ENCODE results near the gene LRRK1.

The LRRK1 gene

DNA sequence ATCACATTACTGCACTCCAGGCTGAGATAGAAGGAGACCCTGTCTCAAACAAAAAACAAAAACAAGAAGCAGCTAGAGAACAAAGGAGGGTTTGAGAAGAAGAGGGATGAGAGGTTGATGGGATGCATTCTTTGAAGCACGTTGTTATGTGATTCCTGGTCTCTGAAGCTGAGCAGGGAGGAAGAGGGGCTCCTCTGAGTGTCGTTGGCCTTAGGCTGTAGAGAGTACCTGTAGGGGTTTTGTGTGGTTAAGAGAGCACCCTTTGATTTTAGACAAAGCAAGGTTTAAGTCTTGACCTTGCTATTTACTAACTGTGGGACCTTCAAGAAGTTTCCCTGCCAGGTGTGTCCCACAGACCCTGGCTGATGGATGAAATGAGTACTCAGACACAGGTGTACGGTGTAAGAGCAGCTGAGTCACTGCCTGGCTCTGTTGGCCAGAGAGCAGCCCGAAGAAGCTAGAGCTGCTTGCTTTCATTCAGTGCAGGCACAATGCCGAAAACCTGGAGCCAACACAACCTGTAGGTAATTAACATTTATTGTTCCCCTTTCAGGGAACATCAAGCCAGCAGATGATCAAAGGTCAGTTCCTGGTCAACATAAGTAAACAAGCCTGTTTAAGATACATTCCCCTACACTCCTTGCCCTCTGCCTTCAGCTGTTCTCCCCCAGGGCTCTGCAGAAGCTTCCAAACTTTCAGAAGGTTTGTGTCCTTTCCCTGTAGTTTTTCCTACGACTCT is 67.2 kb downstream of the LRRK1 start:
- DNase-seq: no peak

DNA sequence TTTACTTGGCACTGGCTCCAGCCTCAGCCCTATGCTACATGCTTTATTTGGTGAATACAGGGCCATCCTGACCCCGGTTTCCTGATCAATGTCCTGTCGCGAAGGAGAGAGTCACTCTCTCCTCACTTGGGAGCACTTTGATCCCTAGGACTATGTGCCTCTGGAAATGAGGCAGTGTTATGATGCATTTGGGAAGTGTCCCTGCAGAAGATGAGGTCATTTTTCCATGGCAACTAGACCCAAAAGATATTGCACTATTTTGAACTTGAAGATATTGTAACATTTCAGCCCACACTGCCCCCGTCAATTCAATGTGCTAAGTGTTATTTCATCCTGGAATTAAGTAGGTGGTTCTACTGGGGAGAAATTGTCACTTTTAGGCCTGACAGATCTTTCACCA is 68.0 kb downstream of the LRRK1 start:
- DNase-seq: no peak

DNA sequence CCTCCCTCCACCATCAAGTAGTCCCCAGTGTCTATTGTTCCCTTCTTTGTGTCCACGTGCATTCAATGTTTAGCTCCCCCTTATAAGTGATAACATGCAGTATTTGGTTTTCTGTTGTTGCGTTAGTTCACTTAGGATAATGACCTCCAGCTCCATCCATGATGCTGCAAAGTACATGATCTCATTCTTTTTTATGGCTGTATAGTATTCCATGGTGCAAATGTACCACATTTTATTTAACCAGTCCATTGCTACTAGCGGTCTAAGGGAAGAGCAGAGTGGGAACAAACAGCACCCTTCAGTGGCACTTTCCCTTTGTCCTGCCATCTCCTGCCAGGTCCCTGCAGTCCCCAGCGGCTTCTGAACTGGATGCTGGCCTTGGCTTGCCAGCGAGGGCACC is 69.1 kb downstream of the LRRK1 start:
- DNase-seq: no peak

DNA sequence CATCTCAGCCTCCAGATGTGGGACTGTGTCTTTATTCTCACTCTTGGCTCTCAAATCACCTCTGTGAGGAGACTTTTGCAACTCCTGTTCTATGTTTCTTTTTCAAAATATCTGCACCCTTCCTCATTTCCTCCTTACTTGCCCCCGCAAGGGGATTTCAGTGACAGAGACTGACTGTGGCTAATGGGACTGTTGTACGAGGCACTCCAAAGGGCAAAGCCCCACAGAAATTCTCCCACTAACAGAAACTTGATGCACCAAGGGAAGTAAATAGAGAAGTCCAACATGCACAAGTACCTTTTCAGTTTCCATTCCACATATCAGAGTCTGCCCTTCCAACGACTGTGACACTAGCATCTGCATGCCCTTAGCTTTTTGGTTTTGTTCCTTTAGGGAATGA is 69.7 kb downstream of the LRRK1 start:
- no peak for DNase-seq

DNA sequence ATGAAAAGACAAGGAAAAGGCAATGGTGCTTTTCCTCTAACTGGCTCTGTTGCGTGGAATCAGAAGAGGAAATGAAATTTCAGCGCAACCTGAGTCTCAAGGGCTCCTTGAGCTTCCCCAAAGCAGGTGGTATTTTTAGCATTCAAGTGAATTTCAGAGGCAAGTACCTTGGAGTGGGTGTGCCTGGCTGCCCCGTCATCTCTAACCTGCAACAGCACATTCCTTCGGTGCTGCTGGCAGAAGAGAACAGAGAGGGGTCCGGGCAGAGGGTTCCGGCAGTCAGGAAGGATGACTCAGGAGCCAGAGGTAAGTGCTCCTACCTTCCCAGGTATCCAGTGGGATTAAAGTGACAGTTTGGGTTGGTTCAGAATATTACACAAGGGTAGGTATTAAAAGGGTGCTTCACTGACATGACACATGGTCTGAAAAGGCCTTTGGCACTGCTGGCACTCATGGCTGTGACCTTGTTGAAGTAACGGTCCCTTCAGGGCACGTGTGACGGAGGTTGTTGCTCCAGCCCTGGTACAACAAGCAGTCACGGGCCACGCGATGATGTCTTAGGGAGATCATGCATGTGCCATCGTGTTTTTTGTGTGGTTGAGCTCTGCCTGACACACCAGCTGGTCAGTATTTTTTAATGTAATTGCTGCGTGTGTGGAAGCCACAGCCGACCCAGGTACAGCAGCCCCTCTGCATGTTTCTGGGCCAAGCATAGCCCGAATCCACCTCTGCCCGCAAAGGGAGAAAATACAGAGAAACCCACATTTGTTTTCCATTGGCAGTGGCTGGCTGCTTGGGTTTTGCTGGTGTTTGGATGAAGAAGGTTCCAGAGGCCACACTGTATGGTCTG is 75.7 kb downstream of the LRRK1 start:
- no peak for DNase-seq

DNA sequence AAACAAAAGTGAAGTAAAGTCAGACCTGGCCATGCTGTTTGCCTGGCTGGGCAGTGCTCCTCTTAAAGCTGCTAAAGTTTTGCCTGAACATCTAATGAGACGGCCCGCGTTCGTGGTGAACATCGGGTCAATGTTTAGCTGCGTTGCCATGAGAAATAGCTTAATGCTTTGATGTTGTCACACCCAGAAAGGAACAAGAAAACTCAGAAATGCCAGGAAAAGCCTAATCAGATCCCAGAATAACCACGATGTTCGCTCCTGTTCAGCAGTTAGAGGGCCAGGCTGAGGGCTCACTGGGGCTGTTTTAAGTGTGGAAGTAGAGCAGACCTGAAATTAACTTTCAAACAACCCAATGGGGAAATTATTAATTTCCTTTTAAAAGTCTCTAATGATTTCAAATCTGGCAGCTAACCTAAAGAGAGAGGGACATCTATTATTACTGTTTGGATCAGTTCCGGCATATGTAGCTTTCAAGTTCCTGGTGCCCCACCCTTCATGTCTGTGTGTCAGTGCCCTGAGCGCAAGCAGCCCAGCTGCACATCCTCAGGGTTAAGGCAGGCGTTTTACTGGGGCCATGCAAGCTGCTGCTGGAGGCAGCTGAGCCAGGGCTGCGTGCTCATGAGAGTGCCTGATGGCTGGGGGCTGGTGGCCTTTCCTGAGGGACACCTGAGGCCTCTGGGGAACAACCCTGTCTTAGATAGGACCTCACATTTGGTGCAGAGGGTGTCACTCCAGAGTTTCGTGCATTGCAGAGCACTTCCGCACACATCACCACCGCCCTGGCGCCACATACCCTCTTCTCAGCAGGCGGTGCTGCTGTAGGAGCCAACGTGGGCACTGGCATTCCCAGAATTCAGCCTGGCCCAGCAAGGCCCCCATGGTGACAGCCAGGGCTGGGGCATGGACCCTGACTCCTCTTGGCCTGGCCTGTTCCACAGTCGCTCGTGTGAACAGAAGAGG is 76.6 kb downstream of the LRRK1 start:
- DNase-seq: no peak

DNA sequence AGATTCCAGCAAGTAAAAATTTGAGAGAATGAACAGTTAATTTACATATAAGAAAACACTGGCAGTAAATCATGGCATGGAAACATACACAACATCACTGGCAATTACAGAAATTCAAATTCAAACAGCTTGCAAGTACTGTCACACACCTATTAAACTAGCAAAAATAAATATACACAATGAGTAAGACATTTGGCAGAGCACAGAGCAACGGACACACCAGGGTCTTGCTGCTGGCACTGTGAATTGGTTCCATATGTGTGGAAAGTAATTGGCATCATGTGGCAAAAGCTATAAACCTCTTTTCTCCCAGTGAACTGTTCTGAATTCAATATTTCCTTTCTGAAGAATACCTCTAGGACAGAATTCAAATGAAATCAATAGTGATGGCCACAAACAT is 78.3 kb downstream of the LRRK1 start:
- no peak for DNase-seq

DNA sequence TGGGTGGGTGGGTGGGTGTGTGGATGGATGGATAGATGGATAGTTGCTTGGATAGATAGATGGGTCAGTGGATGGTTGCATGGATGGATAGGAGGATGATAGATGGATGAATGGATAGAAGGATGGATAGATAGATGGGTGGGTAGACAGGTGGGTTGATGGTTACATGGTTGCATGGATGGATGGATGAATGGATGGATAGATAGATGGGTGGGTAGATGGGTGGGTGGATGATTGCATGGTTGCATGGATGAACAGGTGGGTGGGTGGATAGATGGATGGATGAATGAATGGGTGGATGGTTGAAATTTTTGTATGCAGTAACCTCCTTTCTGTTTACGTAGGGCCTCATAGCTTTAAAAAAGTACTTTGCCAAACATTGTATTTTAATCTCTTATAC is 79.5 kb downstream of the LRRK1 start:
- DNase-seq: no peak

DNA sequence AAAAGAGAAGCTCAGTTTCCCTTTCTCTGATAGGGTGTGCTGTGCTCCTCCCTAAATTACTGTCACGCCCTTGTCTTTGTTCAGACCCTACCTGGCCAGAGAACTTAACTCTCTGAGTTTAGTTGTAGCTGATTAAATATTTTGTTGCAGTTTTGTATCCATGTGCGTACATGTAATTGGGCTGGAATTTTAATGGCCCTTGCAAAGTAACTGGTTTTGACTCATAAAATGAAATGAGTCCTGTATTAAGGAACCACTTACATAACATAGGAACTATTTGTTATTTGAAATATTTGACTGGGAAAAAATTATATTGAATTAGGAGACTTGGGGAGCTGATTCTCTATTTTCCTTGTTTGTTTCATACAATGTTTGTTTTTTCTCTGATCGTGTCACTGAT is 80.2 kb downstream of the LRRK1 start:
- DNase-seq: no peak

DNA sequence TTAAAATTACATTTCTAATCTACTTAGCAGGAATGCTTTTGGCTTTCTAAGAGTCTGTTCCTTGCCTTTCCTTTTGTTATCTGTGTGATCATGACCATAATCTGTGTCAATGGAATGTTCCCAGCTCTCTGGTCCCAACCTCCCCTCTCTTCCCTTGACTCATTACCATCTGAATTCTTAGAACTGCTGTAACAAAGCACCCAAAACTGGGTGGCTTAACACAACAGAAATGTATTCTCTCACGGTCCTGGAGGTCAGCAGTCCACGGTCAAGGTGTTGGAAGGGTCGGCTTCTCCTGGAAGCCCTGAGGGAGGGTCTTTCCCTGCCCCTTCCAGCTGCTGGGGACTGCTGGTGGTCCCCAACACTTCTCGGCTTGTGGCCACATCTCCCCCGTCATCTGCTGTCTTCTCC is 81.1 kb downstream of the LRRK1 start:
- no peak for DNase-seq

DNA sequence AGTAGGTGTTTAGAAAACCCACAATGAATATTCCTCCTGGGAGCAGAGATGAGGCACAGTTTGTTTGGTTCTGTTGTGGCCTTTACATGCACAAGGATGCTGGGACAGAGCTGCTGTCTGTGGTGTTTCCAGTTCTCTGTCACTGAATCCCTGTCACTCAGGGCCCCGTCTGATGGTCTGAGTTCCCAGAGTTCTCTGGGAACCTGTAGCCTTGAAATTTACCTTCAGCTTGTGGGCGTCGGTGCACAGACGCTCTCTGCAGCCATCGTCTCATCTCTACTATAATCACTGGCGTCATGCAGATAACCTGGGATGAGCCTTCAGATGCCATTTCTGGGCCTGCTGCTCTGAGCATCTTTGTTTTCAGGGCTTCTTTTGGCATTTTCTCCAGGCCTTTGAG is 81.9 kb downstream of the LRRK1 start:
- DNase-seq: no peak

DNA sequence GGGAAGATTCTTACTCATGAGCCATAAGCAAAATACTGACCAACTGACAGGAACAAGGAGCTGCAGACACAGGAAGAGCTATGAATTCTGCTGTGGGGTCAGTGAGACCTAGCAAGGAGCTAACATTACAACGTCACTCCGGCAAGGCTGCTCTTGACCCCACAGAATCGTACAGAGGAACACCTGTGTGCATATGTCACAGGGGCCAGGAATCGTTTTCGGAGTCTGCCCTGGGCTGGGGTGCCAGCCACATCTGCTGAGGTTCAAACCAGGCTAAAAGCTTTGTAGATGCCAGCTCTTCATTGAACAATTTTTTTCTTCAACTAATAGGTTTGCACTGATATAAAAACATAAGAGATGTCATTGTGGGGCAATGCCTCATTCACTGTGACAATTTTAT is 82.6 kb downstream of the LRRK1 start:
- DNase-seq: no peak

DNA sequence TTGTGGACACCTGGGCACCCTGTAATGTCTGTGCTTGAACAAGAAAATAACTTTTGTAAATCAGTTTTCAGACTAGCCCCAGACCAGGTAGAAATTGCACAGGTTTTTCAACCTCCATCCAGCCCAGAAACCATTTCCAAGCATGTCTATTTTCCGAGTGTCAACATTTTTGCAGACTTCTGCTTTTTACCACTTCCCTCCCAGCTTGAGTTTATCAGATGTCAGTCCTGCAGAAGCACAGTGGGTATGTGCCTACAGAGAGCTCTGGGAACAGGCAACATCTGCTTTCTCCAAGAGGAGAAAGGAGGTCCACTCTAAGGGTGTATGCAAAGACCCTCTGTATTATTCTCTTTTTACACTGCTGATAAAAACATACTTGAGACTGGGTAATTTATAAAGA is 83.9 kb downstream of the LRRK1 start:
- DNase-seq: no peak

DNA sequence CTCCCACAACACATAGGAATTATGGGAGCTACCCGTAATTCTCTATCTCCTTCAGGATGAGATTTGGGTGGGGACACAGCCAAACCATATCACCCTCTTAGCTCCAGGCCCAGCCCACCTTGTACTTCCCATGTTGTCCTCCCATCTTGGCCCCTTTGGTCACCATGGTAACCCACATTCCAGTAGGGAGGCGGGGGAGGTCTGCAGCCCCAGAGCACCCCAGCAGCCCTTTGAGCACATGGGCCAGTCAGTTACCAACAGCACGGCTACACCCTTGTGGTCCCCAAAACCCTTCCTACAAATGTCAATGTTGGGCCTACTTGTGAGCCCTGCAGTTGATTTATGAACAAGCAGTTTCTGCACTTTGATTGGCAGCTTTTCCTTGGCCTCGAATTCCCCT is 84.5 kb downstream of the LRRK1 start:
- no peak for DNase-seq

DNA sequence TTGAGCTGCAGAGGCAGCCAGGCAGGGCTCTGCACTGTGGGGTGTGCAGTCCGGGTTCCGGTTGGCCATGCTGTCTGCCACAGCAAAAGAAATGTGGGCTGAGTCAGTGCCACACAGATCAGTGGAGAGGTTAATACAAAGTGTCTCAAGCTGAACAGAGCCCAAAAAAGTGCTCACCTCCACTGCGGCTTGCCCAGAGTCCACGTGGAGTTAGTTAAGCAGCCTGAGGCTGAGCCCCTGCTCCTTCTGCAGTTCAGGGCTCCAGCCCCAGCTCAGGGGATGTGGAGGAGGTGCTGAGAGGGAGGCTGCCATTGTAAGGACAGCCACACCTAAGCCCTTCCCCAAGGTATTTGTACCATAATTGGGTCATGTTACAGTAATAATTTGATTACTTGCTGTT is 85.3 kb downstream of the LRRK1 start:
- no peak for DNase-seq

DNA sequence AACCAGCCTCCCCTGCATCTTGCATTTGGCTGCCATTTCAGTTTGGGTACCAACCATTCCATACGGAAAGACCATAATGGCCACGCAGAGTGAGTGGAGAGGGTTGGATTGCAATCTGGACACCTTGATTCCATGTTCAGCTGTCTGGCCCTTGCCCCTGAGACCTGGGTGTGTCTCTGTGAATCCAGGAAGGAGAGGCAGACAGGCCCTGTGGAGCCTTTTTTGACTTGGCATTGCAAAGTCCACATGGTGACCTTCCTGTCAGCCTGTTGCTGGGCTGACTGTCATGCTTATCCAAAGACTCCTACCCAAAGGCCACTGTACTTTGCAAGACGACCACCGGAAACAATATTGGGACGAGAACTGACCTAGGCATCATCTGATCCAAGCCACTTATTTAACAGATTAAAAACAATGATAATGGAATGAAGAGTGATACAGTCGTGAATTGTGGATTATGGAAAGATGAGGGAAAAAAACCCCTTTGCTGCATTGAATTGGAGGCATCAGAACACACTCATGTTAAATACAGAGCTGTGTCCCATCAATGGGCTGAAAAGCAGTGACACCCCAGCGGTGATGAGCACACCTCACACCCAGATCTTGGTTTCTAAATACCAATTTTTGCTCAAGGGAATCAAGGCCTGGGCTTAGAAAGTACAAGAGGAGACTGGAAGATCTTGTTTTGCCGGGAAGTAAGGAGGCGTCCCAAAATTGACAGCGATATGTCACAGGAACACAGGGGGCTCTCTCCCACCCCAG is 86.0 kb downstream of the LRRK1 start:
- DNase-seq: no peak

DNA sequence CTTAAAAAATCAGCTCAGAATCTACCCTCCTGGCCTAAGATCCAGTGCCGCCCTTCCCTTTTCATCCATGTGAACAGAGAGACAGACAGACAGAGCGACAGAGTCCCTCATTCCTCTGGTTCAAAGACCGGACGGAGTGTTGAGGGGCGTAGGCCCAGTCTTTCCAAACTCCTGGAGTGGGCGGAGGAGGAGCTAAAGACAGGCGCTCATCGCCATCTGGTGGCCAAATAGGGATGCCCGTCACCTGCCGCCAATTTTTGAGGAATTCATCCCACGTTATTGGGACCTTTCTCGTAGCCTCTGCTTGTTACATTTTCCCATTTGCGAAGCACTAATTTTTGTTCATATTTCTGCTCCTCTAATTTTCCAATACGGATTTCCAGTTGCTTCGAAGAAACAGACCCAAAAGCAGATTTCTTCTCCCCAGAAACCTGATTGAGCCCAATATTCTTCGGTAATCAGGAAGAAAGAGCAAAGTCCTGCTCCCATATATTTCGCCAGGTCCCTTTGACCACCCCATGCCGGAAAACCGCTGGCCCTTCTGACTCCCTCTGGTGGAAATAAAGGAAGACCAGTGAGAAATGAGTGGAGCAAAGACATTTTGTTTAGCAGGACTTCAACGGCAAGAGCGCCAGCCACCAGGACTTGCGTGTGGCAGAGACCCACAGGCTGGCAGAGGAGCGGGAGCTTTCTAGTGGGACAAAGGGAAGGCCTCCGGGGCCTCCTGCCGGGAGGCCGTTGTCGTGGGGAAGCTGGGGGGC is 88.0 kb downstream of the LRRK1 start:
- peak; percentile 68 for DNase-seq

DNA sequence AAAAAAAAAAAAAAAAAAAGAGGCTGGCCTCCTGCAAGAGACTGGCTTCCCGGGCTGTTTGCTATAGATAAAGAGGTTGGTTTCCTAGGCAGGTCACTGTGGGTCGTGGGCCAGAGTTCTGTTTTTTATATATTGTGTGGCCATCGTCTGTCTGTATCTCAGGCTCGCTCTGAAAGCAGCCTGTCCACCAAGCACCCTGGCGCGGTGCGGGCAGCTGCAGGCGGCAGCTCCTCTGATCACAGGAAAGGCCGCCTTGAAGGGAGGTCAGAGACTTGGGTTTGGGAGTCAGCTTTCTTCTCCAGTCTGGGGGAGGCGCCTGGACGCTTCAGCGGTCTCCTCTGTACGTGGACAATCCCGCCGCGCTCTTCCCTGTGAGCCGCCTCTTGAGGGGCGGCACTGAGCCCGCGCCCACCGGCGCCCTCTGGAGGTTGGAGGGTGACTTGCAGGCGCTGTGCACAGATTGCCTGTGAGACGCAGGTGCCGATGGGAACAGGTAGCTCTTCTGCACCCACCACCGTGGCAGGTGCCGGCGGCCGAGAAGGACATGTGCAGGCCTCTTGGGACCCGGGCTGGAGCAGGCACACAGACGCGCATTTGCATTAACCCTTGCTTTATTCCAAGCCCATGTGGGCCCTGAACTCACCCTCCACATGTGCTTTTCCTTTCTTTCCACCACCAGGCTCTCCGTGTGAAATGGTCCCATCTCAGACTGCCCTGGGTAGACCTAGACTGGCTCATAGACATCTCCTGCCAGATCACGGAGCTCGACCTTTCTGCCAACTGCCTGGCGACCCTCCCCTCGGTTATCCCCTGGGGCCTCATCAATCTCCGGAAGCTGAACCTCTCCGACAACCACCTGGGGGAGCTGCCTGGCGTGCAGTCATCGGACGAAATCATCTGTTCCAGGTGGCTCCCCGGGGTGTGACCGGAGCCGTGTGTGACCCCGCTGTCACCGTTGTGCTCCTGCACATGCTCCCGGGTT is 89.3 kb downstream of the LRRK1 start:
- DNase-seq: peak; percentile 88

DNA sequence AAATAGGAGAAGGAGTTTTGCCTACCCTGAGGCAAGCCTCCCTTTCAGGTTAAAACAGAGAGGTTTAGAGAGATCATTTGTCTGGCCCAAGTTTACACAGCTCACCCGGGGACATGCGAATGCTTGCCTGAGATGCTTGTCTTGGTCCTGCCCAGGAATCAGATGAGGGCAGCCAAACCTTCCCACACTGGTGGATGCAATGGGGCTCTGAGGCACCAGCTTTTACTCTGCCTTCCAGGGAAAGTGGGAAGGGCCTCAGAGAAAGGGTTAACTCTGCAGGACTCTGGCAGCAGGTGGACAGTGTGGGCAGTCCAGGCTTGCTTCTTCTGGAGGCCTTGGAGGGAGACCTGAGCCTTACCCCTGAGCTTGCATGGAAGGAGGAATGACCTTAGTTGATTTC is 90.0 kb downstream of the LRRK1 start:
- no peak for DNase-seq

DNA sequence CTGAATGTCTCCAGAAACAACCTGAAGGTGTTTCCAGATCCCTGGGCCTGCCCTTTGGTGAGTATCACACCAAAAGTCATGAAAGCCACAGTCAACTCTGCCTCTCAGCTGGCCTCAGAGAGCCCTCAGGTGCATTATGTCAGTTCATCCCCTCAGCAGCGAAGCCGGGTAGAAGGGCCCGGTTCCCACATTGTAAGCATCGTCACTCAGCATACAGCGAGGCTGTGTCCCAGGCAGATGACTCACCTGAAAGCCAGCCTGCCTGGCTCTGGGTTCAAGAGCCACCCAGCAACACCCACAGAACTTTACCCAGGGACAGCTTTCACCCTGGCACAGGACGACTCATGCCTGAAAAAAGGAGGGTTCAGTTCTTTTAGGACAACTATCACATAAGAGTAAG is 91.6 kb downstream of the LRRK1 start:
- no peak for DNase-seq
